Body of pancreas (tissue), 4 donors: ENCODE data around the gene SLC25A12. TPM values are rescaled to one million over a fixed set of nuclear protein-coding genes. Genes with fewer than 3 reads are reported as not detected.

Experiments
- ATAC-seq: fragments of 150-250 bp; one replicate; pipeline ENCODE4 v1.9.1; 2016
- DNase-seq, 4 donors: peaks; one replicate each; pipeline ENCODE4 v3.0.0-alpha.2; 2019
- H3K27ac ChIP-seq, 4 donors: fragments of 200-600 bp; sonication (generic); 1 replicate in 3 of 4; 2 replicates in 1 of 4; pipeline versions ENCODE4 v1.5.1 to v1.6.1; 2016 to 2019; ENCODE audit warnings: mild to moderate bottlenecking in 1 of 4, mixed read lengths in 1 of 4, moderate library complexity in 1 of 4
- H3K27me3 ChIP-seq, 2 donors: fragments of 200-600 bp; sonication (generic); one replicate each; pipeline ENCODE4 v1.6.0; 2016; ENCODE audit warnings: mild to moderate bottlenecking in 1 of 2
- H3K36me3 ChIP-seq, 2 donors: fragments of 200-600 bp; sonication (generic); replicated peaks in 1 of 2; 2 replicates each; pipeline ENCODE4 v1.5.1; 2016; ENCODE audit warnings: low read depth in 2 of 2; ENCODE audit not compliant: insufficient read depth in 1 of 2
- H3K4me1 ChIP-seq: fragments of 200-600 bp; sonication (generic); one replicate; pipeline ENCODE4 v1.6.0; 2016
- H3K4me3 ChIP-seq, 2 donors: fragments of 200-600 bp; sonication (generic); 1 replicate in 1 of 2; 2 replicates in 1 of 2; pipeline ENCODE4 v1.5.1; 2016 to 2019
- H3K9me3 ChIP-seq, 3 donors: fragments of 200-600 bp; sonication (generic); 1 replicate in 2 of 3; 2 replicates in 1 of 3; pipeline ENCODE4 v1.5.1; 2016
- CTCF ChIP-seq, 7 experiments: fragments of 450-650 bp in 4 of 7; fragments of 200-600 bp in 3 of 7; sonication (generic) in 3 of 7; IDR thresholded peaks; one replicate each; pipeline ENCODE4 v1.5.1; 2016 to 2019; ENCODE audit warnings: antibody characterized with exemption in 7 of 7
- POLR2A ChIP-seq, 3 donors: fragments of 450-650 bp; IDR thresholded peaks; one replicate each; pipeline ENCODE4 v1.6.1; 2016; ENCODE audit warnings: antibody characterized with exemption in 3 of 3, mild to moderate bottlenecking in 2 of 3
- WGBS, 2 donors: methylation state at CpG; one replicate each; pipeline ENCODE4 v1.1.5; 2017; 5-methylcytosine and 5-hydroxymethylcytosine counted together
- intact Hi-C: fragments of 100-400 bp; cut with DNase I; formaldehyde crosslinking; loops from one replicate; pipeline ENCODE4 v1.15.1; 2023
- total RNA-seq, 2 donors: library from RNA; depleted of rRNA; stranded (reverse); fragments of >200 nt; gene quantifications; one replicate each; pipeline ENCODE4 v1.1.0, GENCODE V29; 2016

Gene SLC25A12
- total RNA-seq, 2 donors from 2014 or later = 4.9 to 8.0 TPM

DNA sequence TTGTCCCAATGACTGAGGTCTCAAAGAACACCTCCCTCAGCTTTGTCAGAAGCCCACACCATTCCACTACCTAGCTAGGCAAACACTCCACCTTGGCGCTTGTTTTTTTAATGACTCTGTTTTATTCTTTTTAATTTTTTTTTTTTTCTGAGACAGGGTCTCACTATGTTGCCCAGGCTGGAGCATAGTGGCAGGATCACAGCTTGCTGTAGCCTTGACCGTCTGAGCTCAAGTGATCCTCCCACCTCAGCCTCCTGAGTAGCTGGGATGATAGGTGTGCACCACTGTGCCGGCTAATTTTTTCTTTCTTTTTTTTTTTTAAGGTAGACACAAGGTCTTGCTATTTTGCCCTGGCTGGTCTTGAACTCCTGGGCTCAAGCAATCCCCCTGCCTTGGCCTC is 101.9 kb downstream of the SLC25A12 start:
- intact Hi-C loops = no loop called here
- Histone ChIP-seq H3K4me1 (peaks cover 5% of the 10 kb centered on the region), H3K36me3 (no peaks in the 10 kb centered on the region), H3K9me3 (no peaks in the 10 kb centered on the region), H3K4me3 (no peak overlapping the region), H3K27ac (no peak overlapping the region), H3K27me3 (no peaks in the 10 kb centered on the region)
- ATAC-seq = no peak
- 92 to 93% methylated on average over 3 of the region's 3 CpGs for WGBS, 2 donors
- TF ChIP-seq POLR2A (IDR thresholded peaks at IDR 0.05) (no peak), CTCF (IDR thresholded peaks at IDR 0.05) (no peak)
- DNase-seq = no peak

DNA sequence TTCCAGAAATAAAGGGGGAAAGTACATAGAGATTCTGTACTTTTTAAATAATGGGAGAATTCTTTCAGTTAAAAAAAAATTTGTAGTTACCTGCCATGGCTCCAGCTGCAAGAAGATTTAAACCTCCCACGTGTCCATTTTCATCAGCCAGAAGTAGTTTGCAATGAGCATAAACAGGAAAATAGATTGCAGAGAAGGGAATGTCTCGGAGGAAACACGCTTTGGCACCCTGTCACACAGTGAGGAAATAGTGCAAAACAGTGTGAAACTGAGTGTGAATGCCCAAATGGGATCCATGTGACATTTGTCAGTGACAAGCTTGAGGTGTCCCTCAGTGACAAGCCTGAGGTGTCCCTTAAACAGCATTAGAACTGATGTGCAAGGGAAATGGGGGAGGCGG is 102.7 kb downstream of the SLC25A12 start:
- H3K4me3 ChIP-seq = no peak overlapping the region
- H3K36me3 ChIP-seq = no peaks in the 10 kb centered on the region
- intact Hi-C loops = no loop called here
- H3K27me3 ChIP-seq = no peaks in the 10 kb centered on the region
- no peak overlapping the region for H3K27ac ChIP-seq
- no peak for TF ChIP-seq CTCF (IDR thresholded peaks at IDR 0.05)
- TF ChIP-seq POLR2A (IDR thresholded peaks at IDR 0.05) = no peak
- H3K9me3 ChIP-seq = no peaks in the 10 kb centered on the region
- whole genome bisulfite sequencing, 2 donors = 80 to 89% methylated on average over 4 of the region's 4 CpGs
- no peak for DNase-seq
- H3K4me1 ChIP-seq = peaks cover 8% of the 10 kb centered on the region
- ATAC-seq = no peak

DNA sequence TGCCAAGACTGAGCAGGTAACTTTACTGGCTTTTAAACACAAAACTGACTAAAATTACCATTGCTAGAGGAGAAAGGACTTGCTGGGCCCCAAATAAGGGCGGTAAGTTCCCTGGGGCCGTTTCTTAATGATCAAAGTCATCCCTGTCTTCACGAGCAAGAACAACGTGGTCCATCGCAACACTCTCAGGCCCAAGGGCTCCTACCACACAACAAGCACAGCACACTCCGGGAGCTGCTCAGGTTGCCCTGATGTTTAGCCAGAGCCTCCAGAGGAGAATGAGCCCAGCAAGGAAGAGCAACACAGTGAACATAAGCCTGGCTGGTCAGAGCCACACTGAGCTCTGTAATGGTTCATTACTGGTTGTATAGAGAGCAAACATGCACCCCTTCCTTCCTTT is 104.1 kb downstream of the SLC25A12 start:
- 75 to 85% methylated on average over 6 of the region's 6 CpGs for WGBS, 2 donors
- intact Hi-C loops = no loop called here
- TF ChIP-seq POLR2A (IDR thresholded peaks at IDR 0.05) = no peak
- Histone ChIP-seq H3K36me3 (peaks cover 0 to 1% of the 10 kb centered on the region in 2 donors), H3K27me3 (no peaks in the 10 kb centered on the region), H3K9me3 (no peaks in the 10 kb centered on the region), H3K27ac (no peak overlapping the region), H3K4me1 (peaks cover 8% of the 10 kb centered on the region), H3K4me3 (no peak overlapping the region)
- DNase-seq (no peak), ATAC-seq (no peak)

GRCh38 chr2:171788316-171788993 is 105.6 kb downstream of the SLC25A12 start:
- no peak for ATAC-seq
- intact Hi-C loops = no loop called here
- no peak for DNase-seq
- H3K4me3 ChIP-seq = no peak overlapping the region
- H3K27ac ChIP-seq = no peak overlapping the region
- TF ChIP-seq POLR2A (IDR thresholded peaks at IDR 0.05) = no peak
- TF ChIP-seq CTCF (IDR thresholded peaks at IDR 0.05) = no peak
- no peaks in the 10 kb centered on the region for H3K9me3 ChIP-seq
- H3K36me3 ChIP-seq = peaks cover 0 to 1% of the 10 kb centered on the region in 2 donors
- WGBS, 2 donors = 71 to 80% methylated on average over 7 of the region's 7 CpGs
- no peaks in the 10 kb centered on the region for H3K27me3 ChIP-seq
- H3K4me1 ChIP-seq = peaks cover 8% of the 10 kb centered on the region

DNA sequence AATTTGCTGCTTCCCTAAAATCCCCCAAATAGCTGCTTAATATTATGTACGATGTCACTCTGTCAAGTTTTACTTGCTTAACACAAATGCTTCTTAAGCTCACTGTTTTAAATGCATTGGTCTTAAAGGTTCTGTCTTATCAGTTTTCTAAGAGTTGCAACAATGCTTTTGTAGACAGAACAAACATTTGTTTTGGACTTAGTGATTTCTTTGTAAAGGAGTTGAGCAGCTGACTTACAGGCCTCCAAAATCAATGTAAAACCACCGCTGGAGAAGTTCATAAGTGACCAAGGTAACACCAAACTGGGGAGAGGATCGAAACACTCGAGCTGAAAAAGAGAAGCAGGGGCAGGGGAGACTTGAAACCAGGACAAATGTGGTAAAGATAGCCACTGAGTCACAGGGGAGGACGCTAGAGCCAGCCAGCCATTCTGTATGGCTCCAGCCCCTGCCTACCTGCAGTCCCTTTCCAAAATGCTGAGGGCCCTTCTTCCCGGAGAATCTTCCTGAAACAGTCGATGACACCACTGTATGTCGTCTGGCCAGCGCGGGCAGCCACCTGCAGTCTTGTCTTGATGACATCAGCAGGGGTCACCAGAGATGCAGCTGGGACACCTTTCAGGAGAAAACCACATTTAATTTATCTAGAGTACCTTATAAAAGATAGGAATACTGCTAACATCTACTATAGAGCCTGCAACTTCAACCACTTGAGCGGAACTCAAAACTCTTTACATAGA is 106.5 kb downstream of the SLC25A12 start:
- ATAC-seq = no peak
- H3K36me3 ChIP-seq = peaks cover 0 to 1% of the 10 kb centered on the region in 2 donors
- H3K27ac ChIP-seq = no peak overlapping the region
- TF ChIP-seq POLR2A (IDR thresholded peaks at IDR 0.05) (no peak), CTCF (IDR thresholded peaks at IDR 0.05) (no peak)
- DNase-seq = no peak
- WGBS, 2 donors = 56 to 61% methylated on average over 11 of the region's 11 CpGs
- no peaks in the 10 kb centered on the region for H3K9me3 ChIP-seq
- no peak overlapping the region for H3K4me3 ChIP-seq
- intact Hi-C loops = no loop called here
- H3K4me1 ChIP-seq = peaks cover 8% of the 10 kb centered on the region
- no peaks in the 10 kb centered on the region for H3K27me3 ChIP-seq
